T-helper 2 cell treated with Interferon-gamma antibody and Interleukin-4, amounts not matched to agents 100 ng/mL and 5 ng/mL, for 36 hours (primary cell): ENCODE results near the gene ANKRD44. TPM values are rescaled to one million over a fixed set of nuclear protein-coding genes. Genes with fewer than 3 reads are reported as not detected.
"Not testable (repeated sequence)": the region's sequence is repeated elsewhere in the genome, so short reads cannot be mapped to it uniquely, and the experiment has no call there.

Source experiments
- intact Hi-C: fragments of 100-400 bp; cut with micrococcal nuclease; formaldehyde crosslinking; loops from one replicate; pipeline ENCODE4 v1.15.1; 2023
- total RNA-seq: library from RNA; stranded (reverse); gene quantifications from 2 replicates; pipeline ENCODE4 v1.2.3, GENCODE V29; 2022

Gene ANKRD44
- total RNA-seq = 214 and 234 TPM in 2 replicates

DNA sequence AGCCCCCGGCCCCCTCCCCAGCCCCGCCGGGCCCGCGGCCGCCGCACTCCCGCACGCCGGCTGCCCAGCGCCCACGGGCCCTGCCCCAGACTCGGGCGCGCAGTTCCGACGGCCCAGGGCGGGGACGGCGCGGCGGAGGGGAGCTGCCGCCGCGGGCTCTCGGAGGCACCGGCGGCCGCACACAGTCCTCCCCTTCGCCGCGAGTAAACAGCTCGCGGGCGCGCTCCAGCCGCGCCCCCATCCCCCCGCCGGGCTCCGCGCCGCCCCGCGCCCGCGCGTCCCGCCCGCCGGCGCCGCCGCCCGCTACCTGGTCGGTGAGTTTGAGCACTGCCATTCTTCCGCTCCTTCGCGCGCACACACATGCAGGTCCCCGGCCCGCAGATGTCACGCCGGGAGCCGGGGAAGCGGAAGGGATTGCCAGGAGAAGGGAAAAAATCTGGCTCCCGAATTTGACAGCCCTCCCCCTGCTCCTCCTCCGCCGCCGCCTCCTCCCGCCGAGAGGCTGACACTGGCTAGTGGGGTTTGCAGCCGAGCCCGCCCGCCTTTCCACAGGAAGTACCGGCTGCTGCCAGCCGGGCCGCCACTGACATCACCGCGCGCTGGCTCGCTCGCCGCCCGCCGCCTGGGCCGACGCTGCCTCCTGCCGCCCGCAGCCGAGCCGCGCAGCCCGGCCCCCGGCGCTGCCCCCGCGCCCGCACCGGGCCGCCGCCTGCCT, at the start of gene ANKRD44:
ANKRD44 (minus strand) TSS at position 510 of the 715 bp plus-strand sequence; CDS start at position 334, 176 bp downstream.
- intact Hi-C loops = loop anchor here (1.0 to 2.0 kb wide), 3 partner anchors 111 to 198 kb away; partner anchors contain the start of gene HSPE1

- intact Hi-C loops = no loop called here
Measured at GRCh38 chr2:197359859-197360258, 49.3 kb upstream of the ANKRD44 start.

DNA sequence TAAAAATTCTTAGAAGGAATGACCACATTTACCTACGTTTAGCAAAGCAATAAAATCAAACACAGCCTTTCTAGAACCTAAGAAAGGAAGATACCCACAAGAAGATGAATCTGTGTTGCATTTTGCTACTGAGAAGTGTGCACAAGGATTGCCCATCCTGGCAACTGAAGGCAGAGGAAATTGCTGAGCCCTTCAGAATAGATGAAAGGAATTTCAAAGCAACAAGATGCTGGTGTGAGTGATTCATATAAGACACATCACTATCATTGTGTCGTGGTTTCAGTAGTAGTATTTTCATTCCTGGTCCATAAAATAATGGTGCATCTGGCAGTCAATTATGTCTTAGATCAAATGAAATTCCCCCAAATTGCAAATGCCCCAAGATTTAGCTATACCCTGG, 48.4 kb upstream of the ANKRD44 start:
- intact Hi-C loops = no loop called here

- intact Hi-C loops = no loop called here
Measured at GRCh38 chr2:197357986-197358385, 47.4 kb upstream of the ANKRD44 start.

DNA sequence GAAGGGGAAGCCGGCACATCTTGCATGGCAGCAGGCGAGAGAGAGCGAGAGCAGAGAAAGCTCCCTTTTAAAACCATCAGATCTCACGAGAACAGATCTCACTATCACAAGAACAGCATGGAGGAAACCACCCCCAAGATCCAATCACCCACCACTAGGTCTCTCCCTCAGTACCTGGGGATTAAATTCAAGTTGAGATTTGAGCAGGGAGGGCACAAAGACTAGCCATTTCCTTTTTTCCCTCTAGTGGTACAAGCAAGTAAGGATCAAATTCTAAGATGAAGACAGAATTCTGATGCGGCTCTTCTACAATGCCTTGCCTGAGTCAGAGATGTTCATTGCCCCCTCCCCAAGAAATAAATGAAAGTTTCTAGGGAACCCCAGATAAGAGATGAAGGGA, 45.6 kb upstream of the ANKRD44 start:
- intact Hi-C loops = loop anchor here (1.0 kb wide), 1 partner anchor 33 kb away; no protein-coding TSS in a partner anchor

DNA sequence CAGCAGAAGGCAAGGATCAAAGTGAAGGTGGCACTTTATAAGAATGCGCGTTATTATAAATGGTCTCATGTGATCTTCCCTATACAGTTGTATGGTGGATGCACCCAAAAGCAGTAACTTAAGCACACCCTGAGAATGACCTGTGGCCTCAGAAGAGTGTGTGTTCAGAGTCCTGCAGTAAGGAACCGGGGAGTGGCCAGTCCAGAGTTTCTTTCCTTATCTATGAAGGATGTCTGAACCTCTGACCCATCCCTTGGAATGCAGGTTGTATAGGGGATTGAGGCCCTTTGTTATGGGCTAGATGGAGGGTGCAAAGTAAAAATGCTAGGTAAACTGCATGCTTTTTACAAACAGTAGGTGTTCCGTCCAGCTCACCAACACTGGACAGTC, 43.6 kb upstream of the ANKRD44 start:
- intact Hi-C loops = no loop called here

DNA sequence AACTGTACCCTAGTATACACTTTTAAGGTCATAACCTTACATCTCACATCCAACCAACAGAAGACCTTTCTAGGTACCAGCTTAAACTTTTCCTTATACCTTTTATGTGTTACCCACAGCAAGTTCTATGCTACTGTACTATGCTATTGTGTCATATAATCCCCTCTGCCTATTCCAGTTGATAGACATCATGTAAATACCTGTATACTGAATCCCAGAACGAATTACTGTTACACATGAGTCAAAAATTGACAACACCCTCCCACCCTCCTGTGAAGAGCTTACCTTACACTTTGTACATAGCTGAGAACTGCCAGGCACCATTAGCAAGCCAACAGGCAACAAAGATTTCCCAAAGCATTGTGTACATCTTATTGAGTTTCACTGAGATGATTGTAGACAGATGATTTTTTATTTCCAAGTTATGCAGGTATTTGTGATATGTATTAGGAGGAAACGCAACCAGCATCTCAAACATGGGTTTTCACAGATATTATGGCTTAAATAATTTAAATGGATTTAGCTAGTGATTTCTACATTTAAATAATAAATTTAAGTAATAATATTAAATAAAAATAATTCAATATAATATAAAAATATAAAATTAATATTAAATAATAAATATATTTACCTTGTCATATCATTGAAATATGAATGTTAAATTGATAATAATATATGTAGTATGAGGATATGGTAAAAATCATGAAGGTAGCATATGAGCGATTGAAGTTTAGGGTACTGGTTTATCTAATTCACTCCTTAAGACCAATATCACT, 43.0 kb upstream of the ANKRD44 start:
- intact Hi-C loops = no loop called here

- intact Hi-C loops = no loop called here
Measured at GRCh38 chr2:197349699-197350098, 39.1 kb upstream of the ANKRD44 start.

DNA sequence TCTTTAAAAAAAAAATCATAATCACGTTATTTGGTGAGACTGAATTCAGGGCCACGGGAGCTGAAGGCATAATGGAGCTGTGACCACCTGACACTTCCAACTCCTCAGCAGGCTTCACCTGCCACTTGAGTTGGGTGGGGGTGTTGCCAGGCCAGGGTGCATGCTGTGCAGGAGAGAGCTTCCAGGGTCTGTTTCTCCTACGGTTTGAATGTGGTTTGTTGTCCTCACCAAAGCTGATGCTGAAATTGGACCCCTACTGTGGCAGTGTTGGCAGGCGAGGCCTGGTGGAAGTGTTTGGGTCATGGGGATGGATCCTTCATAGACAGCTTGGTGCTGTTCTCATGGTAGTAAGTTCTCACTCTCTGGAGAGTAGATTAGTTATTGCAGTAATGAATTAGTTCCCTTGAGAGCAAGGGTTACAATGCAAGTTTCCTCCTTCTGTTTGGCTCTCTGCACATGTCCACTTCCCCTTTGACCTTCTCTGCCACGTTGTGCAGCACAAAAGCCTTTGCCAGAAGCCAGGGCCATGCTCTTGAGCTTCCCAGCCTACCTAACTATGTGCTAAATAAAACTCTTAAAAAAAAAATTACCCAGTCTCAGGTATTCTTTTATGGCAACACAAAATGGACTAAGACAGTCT, 38.3 kb upstream of the ANKRD44 start:
- intact Hi-C loops = no loop called here

DNA sequence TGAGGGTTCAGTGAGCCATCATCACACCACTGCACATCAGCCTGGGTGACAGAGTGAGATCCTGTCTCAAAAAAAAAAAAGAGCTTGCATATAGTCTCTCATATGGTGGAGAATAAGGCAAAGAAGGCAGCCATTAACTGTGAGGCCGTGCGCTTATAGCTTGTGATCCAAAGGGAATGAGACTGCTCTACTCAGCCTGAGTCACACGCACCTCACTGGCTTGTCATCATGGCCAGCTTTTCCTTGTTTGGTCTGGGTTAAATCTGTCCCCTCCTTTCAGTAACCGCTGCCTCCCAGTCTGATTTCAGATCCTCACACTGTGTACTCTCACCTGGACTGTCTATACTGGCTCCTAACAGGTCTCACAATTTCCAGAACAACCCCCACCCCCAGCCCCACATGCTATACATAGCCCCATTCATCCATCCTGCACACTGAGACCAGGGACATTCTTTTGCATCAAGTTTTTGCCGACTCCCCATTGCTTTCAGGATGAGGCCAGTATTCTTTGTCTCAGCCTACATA, 35.3 kb upstream of the ANKRD44 start:
- intact Hi-C loops = no loop called here

- intact Hi-C loops = not testable (repeated sequence)
Measured at GRCh38 chr2:197343968-197344367, 33.4 kb upstream of the ANKRD44 start.

GRCh38 chr2:197340591-197340990, 30.0 kb upstream of the ANKRD44 start:
- intact Hi-C loops = no loop called here

- intact Hi-C loops = no loop called here
Measured at GRCh38 chr2:197339496-197340220, 29.1 kb upstream of the ANKRD44 start.

DNA sequence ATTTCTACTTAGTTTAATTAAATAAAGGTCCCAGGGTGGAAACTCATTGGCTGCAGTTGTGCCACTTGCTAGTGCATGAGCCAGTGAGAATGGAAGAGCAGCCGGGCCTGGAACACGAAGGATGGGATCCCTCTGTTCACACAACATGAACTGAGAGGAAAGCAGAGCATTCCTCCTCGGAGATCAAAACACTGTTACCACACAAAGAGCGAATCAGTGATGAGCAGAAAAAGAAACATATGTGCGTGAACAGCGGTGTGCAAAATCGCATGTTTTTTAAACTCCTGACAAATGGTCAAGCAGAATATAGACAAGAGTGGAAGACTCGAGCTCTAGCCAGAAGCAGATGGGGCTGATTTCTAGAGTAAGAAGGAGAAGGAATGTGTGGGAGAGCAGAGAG, 28.4 kb upstream of the ANKRD44 start:
- intact Hi-C loops = no loop called here

DNA sequence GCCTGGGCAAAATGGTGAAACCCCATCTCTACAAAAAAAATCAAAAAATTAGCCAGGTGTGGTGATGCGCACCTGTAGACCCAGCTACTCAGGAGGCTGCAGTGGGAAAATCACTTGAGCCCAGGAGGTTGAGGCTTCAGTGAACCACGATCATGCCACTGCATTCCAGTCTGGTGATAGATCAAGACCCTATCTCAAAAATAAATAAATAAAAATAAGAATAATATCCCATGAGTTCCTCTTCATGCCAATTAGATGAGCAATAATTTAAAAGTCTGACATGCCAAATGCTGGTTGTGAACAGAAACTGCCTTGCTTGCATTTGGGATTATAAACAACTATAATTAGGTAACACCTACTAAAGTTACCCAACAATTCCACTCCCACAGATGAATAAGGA, 22.1 kb upstream of the ANKRD44 start:
- intact Hi-C loops = no loop called here

DNA sequence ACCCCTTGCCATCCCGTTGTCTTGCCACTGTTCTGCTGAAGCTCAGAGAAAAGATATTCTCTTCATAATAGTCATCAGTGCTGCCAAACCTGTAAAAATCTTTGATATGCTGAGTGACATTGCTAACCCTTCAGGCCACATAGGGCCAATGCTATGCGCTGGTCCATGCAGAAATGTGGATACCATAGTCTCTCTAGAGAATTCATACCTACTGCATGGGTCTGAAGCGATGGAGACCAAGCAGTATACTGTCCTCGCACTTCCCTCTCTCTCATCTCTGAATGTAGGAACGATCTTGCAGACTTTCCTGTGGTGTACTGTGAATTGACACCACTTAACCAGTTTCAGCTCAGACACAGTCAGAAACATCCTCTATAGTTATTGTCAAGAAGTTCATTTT, 17.9 kb upstream of the ANKRD44 start:
- intact Hi-C loops = no loop called here

DNA sequence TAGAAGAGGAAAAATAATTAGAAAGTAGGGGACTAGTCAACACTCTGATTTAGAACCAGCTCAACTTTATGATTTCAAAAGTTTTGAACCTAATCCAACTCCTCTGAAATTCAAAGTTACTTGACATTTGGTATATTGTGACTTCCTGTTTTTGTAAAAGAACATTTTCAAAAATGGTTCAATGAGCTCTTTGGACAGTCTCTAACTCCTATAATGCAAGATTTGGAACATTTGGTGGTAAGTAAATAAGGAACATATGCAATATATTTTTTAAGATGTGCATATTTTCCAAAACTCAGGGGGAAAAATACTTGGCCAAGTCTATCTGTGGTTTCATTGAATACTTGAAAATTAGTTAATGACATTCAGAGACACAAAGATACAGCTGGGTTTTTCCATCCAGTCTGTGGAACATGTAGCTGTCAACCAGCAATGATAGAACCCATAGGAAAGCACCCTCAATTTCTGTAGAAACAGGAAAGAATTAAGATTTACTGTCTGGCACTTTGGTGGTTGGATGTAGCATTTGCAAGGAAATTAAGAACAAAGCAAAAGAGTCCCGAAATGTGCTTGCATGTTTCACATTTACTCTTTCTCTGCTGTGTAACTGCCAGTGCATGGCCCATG, 17.0 kb upstream of the ANKRD44 start:
- intact Hi-C loops = no loop called here

DNA sequence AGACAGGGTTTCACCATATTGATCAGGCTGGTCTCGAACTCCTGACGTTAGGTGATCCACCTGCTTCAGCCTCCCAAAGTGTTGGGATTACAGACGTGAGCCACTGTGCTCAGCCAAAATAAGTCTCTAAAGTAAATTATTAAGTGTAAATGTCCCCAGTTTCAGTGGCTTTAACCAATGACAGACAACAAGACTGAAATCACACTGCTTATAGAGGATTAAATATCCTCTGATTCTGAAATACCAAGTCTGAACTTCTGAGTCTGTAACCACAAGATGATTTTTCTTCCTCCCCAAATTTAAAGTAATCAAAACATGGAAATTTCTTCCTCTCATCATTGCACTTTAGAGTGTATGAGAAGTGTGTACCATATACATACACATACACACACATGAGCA, 16.5 kb upstream of the ANKRD44 start:
- intact Hi-C loops = no loop called here

GRCh38 chr2:197324801-197325200, 14.2 kb upstream of the ANKRD44 start:
- intact Hi-C loops = loop anchor here (5.0 kb wide), 1 partner anchor 52 kb away; no protein-coding TSS in a partner anchor
